Measurements from ENCODE around the gene HSPB9. TPM values are rescaled to one million over a fixed set of nuclear protein-coding genes. Genes with fewer than 3 reads are reported as not detected.
"Not testable (repeated sequence)": the region's sequence is repeated elsewhere in the genome, so short reads cannot be mapped to it uniquely, and the experiment has no call there.

The HSPB9 gene
- total RNA-seq, 1 donor, result not detected

GRCh38 chr17:42135664-42136653, 13.4 kb downstream of the HSPB9 start:
- H3K4me3 ChIP-seq (ENCODE audit: low read depth, low read length), result no peak overlapping the region
- DNase-seq (ENCODE audit: low read depth), result peak; percentile 91
- no peak for TF ChIP-seq CTCF (IDR thresholded peaks at IDR 0.05; ENCODE audit: insufficient read depth, low read depth, low read length)

GRCh38 chr17:42136654-42137051, 14.0 kb downstream of the HSPB9 start:
- no peak overlapping the region for H3K4me3 ChIP-seq (ENCODE audit: low read depth, low read length)
- no peak for TF ChIP-seq CTCF (IDR thresholded peaks at IDR 0.05; ENCODE audit: insufficient read depth, low read depth, low read length)
- DNase-seq (ENCODE audit: low read depth), result no peak

- peak; percentile 38 for DNase-seq (ENCODE audit: low read depth)
Measured at GRCh38 chr17:42138749-42139492, 16.3 kb downstream of the HSPB9 start.

DNA sequence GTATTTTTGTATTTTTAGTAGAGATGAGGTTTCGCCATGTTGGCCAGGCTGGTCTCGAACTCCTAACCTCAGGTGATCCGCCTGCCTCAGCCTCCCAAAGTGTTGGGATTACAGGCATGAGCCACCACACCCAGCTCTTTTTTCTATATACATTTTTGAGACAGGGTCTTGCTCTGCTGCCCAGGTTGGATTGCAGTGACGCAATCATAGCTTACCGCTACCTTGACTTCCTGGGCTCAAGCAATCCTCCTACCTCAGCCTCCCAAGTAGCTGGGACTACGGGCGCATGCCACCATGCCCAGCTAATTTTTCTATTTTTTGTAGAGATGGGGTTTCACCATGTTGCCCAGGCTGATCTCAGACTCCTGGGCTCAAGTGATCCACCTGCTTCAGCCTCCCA, 18.1 kb downstream of the HSPB9 start:
- not testable (repeated sequence) for H3K4me3 ChIP-seq (ENCODE audit: low read depth, low read length); DNase-seq (ENCODE audit: low read depth)

More at GRCh38 chr17:42138749-42139492, 16.3 kb downstream of the HSPB9 start:
- no peak overlapping the region for H3K4me3 ChIP-seq (ENCODE audit: low read depth, low read length)
- no peak for TF ChIP-seq CTCF (IDR thresholded peaks at IDR 0.05; ENCODE audit: insufficient read depth, low read depth, low read length)

- TF ChIP-seq CTCF (IDR thresholded peaks at IDR 0.05; ENCODE audit: insufficient read depth, low read depth, low read length), result no peak
- no peak overlapping the region for H3K4me3 ChIP-seq (ENCODE audit: low read depth, low read length)
- DNase-seq (ENCODE audit: low read depth), result no peak
Measured at GRCh38 chr17:42141382-42141781, 18.8 kb downstream of the HSPB9 start.

DNA sequence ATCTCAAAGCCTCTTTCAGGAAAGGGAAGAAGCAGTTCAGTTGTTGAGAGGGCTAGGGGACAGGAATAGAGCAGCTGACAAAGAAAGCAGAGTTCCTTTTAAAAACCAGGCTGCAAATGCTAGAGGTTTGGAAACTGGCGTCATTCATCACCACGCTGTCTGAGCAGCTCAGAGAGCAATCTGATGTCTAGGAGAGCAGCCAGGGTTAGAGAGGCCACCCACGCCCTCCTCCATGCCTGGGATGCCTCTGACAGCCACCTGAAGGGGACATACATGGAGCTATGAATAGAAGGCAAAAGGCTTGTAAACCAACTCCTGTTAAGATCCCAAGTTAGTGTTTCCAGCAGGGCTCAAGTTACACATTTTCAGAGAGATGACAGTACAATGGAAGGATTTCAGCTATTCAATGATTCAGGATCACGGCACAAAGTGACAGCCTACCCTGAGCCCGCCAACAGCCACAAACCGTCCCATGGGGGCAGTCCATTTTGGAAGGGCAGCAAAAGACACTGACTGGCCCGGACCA, 19.8 kb downstream of the HSPB9 start:
- no peak for TF ChIP-seq CTCF (IDR thresholded peaks at IDR 0.05; ENCODE audit: insufficient read depth, low read depth, low read length)
- DNase-seq (ENCODE audit: low read depth), result peak; percentile 29
- H3K4me3 ChIP-seq (ENCODE audit: low read depth, low read length), result no peak overlapping the region

DNA sequence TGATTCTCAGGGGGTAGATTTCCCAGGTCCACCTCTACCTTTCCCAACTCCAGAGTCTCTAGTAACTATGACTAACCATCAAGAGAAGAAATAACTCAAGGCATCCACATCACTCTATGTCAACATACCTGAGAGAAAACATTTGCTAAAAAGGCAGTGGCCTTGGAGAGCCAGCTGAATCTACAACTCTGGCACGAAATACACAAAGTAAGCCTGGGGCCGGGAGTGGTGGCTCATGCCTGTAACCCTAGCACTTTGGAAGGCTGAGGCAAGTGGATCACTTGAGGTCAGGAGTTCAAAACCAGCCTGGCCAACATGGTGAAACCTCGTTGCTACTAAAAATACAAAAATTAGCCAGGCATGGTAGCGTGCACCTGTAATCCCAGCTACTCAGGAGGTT, 20.5 kb downstream of the HSPB9 start:
- H3K4me3 ChIP-seq (ENCODE audit: low read depth, low read length); DNase-seq (ENCODE audit: low read depth): not testable (repeated sequence)

Data from fibroblast of villous mesenchyme (primary cell).